GM19099 (cell line): ENCODE measurements around the gene SH3PXD2A.

ENCODE experiments used
- POLR2A ChIP-seq: IDR thresholded peaks from 3 replicates; pipeline ENCODE4 v1.6.1; 2011; ENCODE audit warnings: low read depth; ENCODE audit not compliant: insufficient read length; ENCODE audit errors: extremely low read depth

SH3PXD2A gene

GRCh38 chr10:103677486-103678177 lies 177.7 kb downstream of the SH3PXD2A start:
- no peak for TF ChIP-seq POLR2A

GRCh38 chr10:103676851-103677417 lies 178.4 kb downstream of the SH3PXD2A start:
- TF ChIP-seq POLR2A, result no peak

- TF ChIP-seq POLR2A, result no peak
Measured at GRCh38 chr10:103676058-103676785, 179.2 kb downstream of the SH3PXD2A start.

GRCh38 chr10:103673606-103674005 lies 181.8 kb downstream of the SH3PXD2A start:
- no peak for TF ChIP-seq POLR2A

- TF ChIP-seq POLR2A, result no peak
Measured at GRCh38 chr10:103672345-103672744, 183.0 kb downstream of the SH3PXD2A start.

- TF ChIP-seq POLR2A, result no peak
Measured at GRCh38 chr10:103671126-103671895, 184.1 kb downstream of the SH3PXD2A start.

GRCh38 chr10:103669944-103670343 lies 185.4 kb downstream of the SH3PXD2A start:
- no peak for TF ChIP-seq POLR2A

GRCh38 chr10:103669243-103669929 lies 186.0 kb downstream of the SH3PXD2A start:
- no peak for TF ChIP-seq POLR2A

GRCh38 chr10:103668351-103669242 lies 186.8 kb downstream of the SH3PXD2A start:
- no peak for TF ChIP-seq POLR2A

GRCh38 chr10:103667356-103667755 lies 188.0 kb downstream of the SH3PXD2A start:
- no peak for TF ChIP-seq POLR2A

- TF ChIP-seq POLR2A, result no peak
Measured at GRCh38 chr10:103666762-103667150, 188.6 kb downstream of the SH3PXD2A start.

GRCh38 chr10:103666087-103666761 lies 189.2 kb downstream of the SH3PXD2A start:
- TF ChIP-seq POLR2A, result no peak
